Measurements from ENCODE around the gene CAPN11.

CAPN11 gene

GRCh38 chr6:44158770-44159228 lies at the start of gene CAPN11:
Gene CAPN11, plus strand, starts transcription at chr6:44158820. Its CDS starts 29 bp downstream, at chr6:44158849.
- no peak for FAIRE-seq

DNA sequence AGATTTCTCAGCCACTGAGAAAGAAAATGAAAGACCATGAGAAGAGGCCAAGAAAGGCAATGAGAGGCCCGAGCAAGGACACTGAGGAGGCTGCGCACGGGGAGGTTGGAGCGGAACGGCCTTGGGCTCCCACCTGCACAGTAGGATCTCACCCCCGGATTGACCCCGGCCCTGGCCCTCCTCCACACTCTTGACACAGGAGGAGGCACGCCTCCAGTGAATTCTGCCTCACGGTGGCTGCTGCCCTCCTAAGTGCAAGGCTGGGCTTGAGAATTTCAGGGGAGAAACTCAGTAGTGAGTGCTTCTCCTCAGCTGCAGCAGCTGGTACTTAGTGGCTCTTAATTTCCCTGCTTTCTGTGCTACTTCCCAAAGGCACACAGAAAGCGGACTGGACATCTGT lies 49.4 kb upstream of the CAPN11 start:
- no peak for FAIRE-seq

- FAIRE-seq = no peak
Measured at GRCh38 chr6:44110005-44110676, 48.5 kb upstream of the CAPN11 start.

DNA sequence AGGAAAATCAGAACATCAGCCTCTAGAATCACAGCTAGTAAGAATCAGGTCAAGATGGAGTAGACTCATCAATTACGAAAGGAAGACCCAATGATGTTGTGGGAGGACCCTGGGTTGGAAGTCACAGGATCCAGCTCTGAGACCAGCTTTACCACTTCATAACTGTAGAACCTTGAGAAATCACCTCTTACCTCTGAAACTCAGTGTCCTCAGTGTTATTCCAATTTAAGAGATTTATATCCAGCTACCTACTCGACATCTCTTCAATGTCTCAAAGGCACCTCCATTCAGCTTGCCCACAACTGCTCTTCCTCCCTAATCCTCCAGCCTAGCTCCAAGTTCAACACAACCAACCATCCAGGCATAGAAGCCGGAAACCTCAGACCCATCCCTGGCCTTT lies 47.7 kb upstream of the CAPN11 start:
- FAIRE-seq = no peak

DNA sequence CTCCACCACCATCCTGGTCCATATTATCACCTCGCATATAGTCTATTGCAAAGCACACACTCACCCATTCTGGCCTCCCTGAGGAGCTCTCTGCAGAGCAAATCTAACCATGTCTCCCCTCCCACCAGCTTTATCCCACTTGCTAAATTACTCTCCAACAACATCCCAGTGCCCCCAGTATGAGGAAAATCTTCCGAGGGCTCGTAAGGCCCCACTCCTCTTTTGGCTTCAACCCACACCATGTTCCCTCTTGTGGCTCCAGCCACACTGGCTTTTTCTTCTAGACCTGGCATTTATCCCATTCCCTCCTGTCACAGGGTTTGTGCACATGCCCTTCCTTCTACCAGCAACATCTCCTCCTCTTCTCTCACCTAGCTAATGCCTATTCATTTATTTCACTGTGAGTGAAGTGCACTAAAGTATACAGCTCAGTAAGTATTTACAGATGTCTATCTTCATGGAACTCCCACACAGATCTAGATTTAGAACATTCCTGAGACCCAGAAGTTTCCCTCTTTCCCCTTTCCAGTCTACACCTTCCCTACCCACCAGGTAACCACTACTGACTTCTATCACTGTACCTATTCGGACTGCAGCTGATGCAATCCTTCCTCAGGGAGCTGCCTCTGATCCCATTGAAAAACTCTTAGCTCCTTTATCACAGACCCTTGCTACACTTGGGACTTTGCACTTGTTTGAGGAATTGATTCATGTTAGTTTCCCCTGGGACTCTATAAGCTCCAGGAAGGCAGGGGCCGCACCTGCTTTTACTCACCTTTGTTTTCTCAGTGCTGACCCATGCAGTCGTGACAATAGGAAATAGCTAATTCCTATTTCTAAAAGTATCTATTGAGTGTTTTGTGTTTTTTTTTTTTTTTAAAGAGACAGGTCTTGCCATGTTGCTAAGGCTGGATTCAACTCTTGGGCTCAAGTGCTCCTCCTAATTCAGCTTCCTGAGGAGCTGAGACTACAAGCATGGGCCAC lies 46.9 kb upstream of the CAPN11 start:
- FAIRE-seq = no peak

- FAIRE-seq = no peak
Measured at GRCh38 chr6:44113414-44113813, 45.2 kb upstream of the CAPN11 start.

GRCh38 chr6:44115866-44116265 lies 42.8 kb upstream of the CAPN11 start:
- FAIRE-seq = no peak

- FAIRE-seq = no peak
Measured at GRCh38 chr6:44116641-44117382, 41.8 kb upstream of the CAPN11 start.

DNA sequence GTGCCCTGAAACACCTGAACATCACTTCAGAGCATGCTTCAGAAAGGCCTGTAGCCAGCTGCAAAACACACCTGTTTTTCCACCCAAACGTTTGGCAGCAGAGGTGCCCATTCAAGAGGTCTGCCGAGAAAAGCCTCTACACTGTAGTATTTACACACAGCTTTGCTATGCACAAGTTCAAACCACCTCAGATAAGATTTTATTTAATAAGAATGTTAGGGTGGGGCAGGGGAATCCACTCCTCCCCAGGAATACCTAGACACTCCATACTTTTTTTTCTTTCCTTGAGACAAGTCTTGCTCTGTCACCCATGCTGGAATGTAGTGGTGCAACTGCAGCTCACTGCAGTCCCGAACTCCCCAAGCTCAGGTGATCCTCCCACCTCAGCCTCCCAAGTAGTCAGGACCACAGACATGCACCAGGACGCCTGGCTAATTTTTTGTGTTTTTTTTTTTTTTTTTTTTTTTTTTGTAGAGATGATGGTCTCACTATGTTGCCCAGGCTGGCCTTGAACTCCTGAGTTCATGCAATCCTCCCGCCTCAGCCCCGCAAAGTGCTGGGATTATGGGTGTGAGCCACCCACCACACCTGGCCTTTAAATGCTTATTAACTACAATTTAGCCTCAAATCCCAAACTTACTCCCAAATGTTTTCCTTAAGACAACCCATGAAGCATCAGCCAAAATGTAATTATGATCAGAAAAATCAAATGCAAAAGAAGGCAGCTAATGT lies 41.1 kb upstream of the CAPN11 start:
- FAIRE-seq = no peak

GRCh38 chr6:44119704-44120262 lies 38.8 kb upstream of the CAPN11 start:
- no peak for FAIRE-seq

DNA sequence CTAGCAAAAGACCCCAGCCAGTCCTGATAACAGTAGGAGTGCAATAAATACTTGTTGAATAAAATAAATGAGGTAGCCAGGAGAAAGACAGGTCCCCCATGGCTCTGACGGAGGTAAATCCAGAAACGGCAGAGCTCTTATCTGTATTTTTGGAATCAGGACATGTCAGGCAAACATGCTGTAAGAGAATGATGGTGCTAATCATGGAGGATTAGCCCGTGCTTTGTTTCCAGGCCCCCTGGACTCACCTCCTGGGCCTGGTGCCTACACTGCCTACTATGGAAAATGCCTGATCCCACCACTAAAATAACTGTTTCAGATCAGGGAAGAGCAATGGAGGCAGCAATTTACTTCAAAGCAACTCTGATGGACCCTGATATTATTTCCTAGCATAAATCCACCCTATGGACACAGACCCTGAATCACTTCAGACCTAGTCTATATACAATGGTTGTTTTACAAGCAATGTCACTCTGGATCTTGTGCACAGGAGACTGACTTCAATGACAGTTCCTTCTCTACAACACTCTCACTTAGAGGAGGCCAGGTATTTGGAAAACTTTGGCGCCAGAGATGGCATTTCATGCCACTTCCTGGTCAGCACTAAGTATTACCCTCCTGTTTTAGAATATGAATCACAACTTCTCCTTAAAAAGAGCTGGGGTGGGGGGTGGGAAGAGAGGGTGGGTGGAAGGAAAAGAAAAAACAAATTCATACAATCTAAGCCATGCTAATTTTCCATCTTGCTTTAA lies 37.8 kb upstream of the CAPN11 start:
- no peak for FAIRE-seq

DNA sequence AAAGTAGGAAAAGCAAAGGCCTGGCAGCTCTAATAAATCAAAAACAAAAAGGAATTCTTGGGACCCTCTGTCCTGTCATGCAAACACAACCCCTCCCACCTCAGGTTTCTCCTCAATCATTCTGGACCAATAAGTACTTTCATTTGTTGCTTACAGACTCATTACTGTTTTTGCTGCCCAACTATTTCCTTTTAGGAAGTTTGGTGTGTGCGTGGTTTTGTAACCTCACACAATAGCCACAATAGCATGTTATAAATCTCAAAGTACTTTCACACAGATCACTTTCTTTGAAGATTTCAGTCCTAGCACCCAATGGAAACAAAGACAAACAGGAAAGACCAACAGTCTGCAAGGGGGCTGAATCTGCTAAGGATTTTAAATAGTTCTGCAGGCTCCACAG lies 35.8 kb upstream of the CAPN11 start:
- no peak for FAIRE-seq

GRCh38 chr6:44123544-44123943 lies 35.1 kb upstream of the CAPN11 start:
- no peak for FAIRE-seq

DNA sequence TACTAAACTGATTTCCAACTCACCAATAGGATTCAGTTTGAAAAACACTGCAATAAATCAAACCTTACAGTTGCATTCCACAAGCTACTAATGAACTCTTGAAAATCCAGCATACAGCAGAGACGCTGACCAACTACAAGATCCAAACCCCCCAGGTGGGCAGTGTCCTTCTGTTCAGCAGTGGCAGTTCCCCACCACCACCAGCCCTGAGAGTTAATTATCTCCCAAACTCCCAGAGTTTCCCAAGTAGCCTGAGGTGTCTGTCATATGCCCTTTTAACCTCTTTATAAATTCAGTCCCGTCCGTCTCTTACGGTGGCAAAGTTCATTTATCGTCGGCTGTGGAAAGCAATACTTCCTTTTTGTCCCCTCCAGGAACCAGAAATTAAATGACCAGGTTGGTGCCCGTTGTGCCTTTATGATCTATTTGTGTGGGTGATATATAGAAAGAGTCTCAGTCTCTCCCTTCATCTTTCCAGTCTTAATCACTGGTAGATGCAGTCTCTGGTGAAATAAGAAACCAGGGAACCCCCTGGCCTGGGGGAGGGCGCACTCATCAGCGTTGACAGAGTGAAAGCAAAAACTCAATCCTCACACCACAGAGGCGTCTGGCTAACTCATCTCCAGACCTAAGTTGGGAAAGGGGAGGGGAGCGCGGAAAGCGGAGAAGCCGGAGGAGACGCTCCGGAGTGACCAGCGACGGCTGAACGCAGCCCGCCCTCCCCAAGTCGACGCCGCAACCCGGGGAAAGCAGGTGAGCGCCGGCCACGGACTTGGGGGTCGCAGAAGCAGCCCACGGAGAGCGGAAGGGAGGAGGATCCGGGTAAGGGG lies 32.1 kb upstream of the CAPN11 start:
- FAIRE-seq = no peak

DNA sequence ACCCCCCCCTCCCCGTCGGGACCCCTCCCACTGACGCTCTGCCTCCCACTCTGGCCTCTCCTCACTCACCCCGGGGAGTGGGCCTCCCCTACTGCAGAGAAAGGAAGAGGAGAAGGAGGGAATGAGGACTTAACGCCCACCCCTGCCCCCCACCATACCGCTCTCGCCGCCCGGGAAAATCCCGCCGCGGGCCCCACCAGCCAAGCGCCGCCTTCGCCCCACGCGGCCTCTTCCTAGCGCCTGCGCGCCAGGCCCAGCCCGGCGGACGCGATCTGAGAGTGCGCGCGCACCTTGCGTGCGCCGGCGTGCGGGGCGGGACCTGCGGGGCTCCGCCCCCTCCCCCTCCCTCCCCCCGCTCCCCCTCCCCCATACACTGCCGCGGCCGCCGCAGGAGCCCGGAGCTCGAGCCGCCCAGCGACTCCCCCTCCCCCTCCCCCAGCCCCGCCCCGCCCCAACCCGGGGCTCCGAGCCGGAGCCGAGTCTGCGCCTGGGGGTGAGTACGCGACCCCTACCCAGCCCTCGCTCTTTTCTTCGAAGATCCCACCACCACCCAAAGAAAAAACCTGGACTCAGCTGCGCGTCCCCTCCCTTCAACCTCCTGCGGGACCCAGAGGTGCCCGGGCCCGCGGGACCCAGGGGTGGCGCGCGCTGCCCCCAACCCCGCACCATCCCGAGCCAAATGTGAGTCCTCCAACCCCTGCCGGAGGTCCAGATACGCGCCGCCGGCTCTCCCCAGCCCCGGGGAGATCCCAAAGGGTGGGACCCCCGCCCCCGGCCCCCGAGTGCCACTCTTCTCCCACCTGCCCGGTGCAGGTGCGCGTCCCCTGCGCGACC lies 31.2 kb upstream of the CAPN11 start, which contains the start of the genes MRPL14 and TMEM63B:
Gene MRPL14 (minus strand): TSS at position 267 of the 834 bp plus-strand sequence. CDS start 10,841 bp downstream, outside the sequence.
Gene TMEM63B (plus strand): TSS at position 369 of the 834 bp plus-strand sequence. CDS start 7,031 bp downstream, outside the sequence.
- no peak for FAIRE-seq

- no peak for FAIRE-seq
Measured at GRCh38 chr6:44128020-44128917, 30.4 kb upstream of the CAPN11 start.

GRCh38 chr6:44129841-44130322 lies 28.7 kb upstream of the CAPN11 start:
- FAIRE-seq = no peak

DNA sequence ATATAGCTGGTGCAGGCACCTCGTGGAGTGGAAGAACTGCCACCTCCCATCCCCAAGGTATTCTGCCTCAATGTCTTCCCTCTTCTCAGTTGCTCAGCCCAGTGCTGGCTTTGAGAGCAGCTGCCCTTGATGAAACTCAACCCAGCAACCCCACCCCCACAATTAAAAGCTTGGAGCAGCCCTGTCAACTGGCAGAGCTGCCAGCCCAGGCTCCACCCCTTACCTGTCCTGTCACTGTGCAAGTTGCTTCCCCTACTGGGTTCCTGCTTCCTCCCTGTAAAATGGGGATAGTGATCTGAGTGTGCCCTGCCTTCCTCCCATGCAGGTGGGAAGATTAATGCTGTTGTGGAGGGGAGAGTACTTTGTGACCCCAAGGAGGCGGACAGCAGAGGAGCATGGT lies 26.7 kb upstream of the CAPN11 start:
- no peak for FAIRE-seq
